ENCODE measurements around the gene TENM3.

The TENM3 gene

GRCh38 chr4:182255441-182256190 is 12.4 kb downstream of the TENM3 start:
- no peak for DNase-seq

DNA sequence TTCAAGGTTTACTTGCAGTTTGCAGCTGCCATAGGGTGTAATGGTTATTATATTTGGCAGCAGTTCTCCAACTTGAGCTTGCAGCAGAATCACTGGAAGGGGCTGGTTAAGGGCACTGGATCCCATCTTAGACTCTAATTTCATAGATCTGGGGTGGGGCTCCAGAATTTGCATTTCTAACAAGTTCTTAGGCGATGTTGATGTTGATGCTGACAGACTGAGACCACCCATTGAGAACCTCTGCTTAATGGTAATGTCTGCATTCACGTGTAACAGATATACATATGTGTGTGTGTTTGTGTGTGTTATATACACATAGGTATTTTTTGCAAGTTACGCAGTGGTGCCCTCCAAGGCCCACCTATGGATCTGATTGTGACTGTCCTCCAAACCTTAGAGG is 13.8 kb downstream of the TENM3 start:
- DNase-seq = no peak

- no peak for DNase-seq
Measured at GRCh38 chr4:182257503-182257902, 14.3 kb downstream of the TENM3 start.

DNA sequence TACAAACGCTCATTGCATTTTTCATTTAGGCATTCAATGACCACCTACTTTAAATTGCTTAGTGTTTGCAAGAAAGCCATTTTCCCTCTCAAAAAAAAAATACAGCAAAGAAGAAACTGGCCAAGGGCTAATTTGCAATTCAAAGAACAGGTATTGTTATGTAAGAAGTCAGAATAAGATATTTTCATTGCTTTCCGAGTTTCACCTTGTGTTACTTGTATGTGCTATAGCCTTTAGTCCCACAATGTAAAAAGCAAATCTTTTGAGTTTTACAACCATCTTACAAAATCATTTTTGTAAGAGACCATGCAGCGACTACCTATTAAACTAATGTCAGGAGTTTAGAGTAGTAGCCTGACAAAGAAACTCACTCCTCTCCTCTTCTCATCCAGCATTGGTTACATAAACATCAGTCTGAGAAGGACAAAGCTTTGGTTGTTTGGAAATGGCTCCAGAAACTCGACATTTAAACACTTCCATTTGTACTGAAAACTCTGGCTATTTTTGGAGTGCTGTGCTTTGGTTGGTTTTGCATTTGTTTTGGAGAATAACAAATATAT is 15.3 kb downstream of the TENM3 start:
- no peak for DNase-seq

- no peak for DNase-seq
Measured at GRCh38 chr4:182261651-182262223, 18.5 kb downstream of the TENM3 start.

- DNase-seq = no peak
Measured at GRCh38 chr4:182263562-182263961, 20.4 kb downstream of the TENM3 start.

- no peak for DNase-seq
Measured at GRCh38 chr4:182264139-182264752, 21.0 kb downstream of the TENM3 start.

DNA sequence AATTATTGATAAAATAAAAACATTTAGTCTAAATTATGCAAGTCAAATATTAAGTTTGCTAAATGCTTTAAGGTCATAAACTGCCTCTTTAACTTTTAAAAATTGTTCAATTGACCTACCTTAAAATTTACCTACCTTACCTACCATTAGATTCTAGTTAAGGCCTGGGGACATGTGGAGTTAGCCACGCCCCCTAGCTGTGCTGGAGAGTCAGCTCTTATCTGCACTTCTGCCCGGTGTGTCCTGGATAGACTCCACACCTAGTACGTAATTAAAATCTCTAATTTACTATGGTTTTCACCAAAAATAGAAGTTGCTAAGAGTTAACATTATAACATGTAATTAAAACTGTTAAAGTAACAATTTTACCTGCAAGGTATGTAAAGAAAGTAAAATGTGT is 22.7 kb downstream of the TENM3 start:
- no peak for DNase-seq

DNA sequence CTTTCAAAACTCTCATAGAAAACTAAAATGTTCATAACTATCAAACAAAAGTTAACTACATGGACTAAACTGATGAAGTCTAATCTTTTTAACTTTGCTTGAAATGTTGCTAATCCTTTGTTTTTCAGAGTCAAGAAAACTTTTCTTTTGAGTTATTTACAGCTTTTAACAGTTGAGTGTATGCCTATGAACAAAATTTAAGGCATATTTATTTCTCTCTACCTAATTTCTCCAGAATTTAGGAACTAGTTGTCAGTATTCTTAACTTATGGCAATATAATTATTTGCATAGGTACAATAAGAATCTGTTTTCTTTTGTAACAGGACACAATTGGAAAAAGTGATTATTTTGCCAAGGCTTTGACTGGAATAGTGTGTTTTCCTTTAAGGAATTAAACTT is 23.8 kb downstream of the TENM3 start:
- DNase-seq = no peak

DNA sequence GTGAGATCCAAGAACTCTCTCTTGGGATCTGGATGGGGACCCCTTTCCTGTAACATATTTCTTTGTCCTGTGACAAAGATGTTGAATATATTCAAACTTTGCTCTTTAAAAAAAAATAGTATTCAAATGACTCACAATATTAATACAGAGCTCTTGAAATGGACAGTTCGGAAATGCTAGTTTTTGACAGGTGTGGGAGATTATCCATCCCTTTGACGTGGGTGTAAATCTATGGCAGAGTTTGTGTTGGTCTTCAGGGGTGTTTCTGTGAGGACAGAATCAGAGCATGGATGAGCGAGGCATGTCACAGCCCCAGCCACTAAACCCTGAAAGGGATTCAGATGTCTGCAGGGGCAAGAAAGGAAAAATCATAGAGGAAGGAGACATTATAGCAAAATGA is 25.8 kb downstream of the TENM3 start:
- DNase-seq = no peak

GRCh38 chr4:182271731-182272130 is 28.5 kb downstream of the TENM3 start:
- DNase-seq = no peak

DNA sequence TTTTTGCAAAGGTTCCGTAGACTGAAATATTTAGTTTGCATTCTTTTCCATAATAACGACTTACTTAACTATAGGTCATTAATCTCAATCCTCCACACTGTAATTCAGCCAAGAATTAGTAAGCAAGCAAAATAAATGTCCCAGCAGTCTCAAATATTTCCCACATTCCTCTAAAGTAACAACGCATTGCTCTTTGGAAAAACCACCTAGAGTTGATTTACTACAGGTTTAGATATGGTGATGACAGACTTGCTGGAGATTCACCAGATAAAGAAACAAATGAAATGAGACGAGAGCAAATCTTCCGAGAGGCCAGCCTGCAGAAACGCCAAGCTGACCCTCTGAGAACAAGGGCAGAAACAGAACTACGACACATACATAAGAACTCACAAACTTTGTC is 28.9 kb downstream of the TENM3 start:
- DNase-seq = no peak

DNA sequence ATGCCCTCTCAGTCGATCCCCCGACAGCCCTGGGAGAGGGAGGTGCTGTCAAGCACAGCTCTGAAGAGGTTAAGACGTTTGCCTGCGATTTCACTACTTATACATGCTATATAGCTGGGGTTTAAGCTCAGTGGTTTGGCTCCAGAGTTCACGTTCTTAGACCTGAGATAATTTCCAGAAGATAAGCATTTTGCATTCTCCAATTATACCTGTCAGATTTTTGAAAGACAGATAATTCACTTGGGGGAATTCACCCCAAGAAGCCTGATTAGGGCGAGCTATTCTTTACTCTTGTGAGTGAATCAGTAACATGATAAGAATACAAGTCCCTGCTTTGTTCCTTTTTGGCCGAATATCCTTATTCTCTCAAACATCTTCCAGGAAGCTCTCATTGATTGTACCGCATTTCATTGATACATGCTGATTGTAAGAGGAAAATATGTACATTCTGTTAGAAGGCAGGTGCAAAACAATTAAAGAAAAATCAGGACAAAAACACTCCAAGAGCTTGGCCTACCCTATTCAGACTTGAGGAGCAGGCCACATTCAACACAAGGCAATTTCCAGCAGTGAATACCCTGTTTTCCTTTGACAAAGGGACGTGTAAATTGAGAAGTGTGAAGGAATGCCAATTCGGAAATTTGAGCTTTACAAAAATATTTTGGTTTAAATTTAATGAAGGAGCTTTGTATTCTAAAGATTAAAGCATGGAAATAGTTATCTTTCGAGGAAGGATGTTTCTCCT is 30.2 kb downstream of the TENM3 start:
- DNase-seq = no peak

DNA sequence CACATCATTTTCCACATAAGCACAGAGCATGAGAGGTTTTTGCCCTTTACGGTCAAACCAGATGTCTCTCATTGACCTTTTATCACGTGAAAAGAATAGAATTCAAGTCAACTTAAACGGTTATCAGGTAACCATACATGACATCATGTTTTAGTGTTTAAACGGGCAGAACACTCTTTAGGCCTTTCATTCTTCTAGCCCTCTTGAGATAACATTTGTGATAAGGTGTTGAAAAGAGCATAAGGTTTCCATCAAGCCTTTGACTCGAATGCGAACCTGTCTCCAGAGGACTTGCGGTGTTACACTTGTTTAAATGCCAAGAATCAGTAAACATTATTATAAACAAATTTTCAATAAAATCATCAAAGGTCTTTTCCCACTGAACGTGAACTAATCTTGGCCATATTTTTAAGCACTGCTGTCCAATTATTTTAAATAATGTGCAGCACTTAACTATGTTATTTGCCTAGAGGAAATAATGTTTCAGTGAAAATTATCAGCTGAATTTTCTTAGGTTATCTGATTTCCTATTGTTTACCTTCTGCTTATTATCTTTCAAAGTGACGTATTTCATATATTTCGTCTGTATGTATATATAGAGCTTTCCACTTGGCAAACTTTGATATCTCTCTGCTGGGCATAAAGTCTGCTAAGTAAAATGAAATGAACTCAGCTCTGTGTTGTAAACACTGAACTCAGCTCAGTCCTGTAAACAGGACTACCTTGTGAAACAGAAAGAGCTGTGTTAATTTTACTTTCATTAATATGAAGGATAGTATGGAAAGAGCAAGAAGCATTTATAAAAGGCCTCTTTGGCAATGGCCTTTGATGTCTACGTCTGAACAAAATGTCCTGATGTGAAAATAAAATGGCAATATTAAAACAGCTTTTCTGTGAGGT is 33.3 kb downstream of the TENM3 start:
- no peak for DNase-seq

GRCh38 chr4:182277377-182277776 is 34.2 kb downstream of the TENM3 start:
- DNase-seq = no peak

GRCh38 chr4:182278729-182279128 is 35.5 kb downstream of the TENM3 start:
- no peak for DNase-seq

DNA sequence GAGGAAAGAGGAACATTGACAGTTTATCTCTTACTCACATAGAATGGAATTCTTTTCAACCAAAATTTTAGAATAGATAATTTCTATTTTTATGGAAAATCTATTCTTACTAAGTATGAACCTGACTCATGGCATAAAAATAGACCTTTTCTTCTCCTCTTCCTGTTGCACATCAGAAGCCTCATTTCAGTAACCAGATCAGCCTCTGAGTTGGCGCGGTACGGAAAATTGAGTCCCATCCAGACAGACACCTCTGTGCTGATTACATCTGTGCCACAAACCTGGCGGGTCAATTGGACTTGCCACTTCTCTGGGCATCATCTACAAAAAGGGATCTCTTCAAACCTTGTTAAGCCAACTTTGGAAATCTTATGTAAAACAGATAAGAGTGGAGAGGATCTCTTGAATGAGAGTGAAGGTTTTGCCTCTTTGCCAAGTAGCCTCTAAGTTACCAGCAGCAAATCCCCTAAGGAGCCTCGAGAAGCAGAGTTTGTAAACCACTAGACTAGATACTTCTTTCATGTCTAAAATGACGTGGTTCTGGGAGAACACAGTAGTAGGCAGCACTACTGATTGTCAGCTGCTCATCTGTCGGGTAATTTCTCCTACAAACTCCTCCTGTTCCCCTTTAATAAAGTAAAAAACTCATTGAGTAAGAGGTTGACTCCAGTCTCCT is 37.4 kb downstream of the TENM3 start:
- no peak for DNase-seq

GRCh38 chr4:182286035-182286434 is 42.8 kb downstream of the TENM3 start:
- no peak for DNase-seq

DNA sequence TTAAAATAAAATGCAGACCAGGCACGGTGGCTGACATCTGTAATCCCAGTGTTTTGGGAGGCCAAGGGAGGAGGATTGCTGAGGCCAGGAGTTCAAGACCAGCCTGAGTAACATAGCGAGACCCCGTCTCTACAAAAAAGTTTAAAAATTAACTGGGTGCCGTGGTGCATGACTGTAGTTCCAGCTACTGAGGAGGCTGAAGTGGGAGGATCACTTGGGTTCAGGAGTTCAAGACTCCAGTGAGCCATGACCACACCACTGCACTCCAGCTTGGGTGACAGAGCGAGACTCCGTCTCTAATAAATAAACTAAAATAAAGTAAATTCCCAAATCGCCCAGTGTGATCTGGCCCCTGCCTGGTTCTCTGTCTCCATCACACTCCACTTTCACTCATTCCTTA is 43.7 kb downstream of the TENM3 start:
- DNase-seq = no peak

- no peak for DNase-seq
Measured at GRCh38 chr4:182288534-182288933, 45.3 kb downstream of the TENM3 start.

- no peak for DNase-seq
Measured at GRCh38 chr4:182289809-182290208, 46.6 kb downstream of the TENM3 start.

DNA sequence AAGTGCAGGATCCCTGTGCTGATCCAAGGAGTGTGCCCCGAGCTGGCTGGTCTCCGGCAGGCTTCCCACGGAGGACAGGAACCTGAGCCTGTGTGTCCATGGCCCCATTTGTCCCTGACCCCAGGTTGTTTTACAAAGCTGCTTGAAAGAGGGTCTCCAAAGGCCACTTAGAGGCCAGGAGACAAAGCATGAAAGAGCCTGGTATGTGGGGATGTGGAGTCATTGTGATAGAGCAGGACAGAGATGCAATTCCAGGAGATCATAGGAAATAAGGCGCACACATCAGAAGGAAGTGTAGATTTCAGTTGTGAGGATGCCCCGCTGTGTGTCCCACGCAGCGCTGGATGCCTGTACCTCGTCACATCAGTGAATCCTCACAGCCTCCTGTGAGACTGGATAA is 48.0 kb downstream of the TENM3 start:
- DNase-seq = no peak
